Suprapubic skin (tissue), 3 donors: ENCODE results near the gene PTK6.

ENCODE experiments used
- POLR2AphosphoS5 ChIP-seq, 3 donors: sonication (generic); formaldehyde crosslinking; IDR thresholded peaks; one replicate each; pipeline ENCODE4 v1.6.1; 2017; ENCODE audit warnings: antibody characterized with exemption in 3 of 3
- TF ChIP-seq, protein P1 (sequence below), 2 donors: fragments of 200-600 bp in 1 of 2; fragments of 450-650 bp in 1 of 2; sonication (generic) in 1 of 2; IDR thresholded peaks; one replicate each; pipeline ENCODE4 v1.5.1; 2016 to 2019; ENCODE audit warnings: antibody characterized with exemption in 2 of 2, mild to moderate bottlenecking in 1 of 2, moderate library complexity in 1 of 2

DNA sequence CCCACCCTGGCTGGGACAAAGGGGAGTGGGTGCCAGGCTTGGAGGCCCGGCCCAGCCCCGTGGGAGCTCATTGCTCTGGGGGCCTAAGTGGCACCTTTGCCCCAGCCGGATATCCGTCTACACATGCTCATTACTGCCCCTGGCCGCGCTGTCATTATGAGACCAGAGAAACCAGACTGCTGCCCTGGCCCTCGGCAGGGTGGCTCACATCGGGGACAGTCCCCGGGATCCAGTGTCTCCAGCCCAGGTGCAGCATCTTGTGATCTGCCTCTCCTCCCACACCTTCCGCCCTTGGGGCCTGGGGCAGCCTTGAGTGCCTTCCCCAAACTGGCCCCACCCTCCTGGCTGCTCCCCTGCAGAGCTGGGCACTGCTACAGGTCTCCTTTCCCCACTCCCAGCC lies 5.5 kb upstream of the PTK6 start:
- TF ChIP-seq, protein P1, sequence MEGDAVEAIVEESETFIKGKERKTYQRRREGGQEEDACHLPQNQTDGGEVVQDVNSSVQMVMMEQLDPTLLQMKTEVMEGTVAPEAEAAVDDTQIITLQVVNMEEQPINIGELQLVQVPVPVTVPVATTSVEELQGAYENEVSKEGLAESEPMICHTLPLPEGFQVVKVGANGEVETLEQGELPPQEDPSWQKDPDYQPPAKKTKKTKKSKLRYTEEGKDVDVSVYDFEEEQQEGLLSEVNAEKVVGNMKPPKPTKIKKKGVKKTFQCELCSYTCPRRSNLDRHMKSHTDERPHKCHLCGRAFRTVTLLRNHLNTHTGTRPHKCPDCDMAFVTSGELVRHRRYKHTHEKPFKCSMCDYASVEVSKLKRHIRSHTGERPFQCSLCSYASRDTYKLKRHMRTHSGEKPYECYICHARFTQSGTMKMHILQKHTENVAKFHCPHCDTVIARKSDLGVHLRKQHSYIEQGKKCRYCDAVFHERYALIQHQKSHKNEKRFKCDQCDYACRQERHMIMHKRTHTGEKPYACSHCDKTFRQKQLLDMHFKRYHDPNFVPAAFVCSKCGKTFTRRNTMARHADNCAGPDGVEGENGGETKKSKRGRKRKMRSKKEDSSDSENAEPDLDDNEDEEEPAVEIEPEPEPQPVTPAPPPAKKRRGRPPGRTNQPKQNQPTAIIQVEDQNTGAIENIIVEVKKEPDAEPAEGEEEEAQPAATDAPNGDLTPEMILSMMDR (IDR thresholded peaks at IDR 0.05), result no peak
- no peak for TF ChIP-seq POLR2AphosphoS5 (IDR thresholded peaks at IDR 0.05)
